HTERT RPE-1 (cell line): ENCODE results near the gene BBC3.
"Not testable (repeated sequence)": the region's sequence is repeated elsewhere in the genome, so short reads cannot be mapped to it uniquely, and the experiment has no call there.

Experiments used
- in situ Hi-C: fragments of 300-500 bp; cut with MboI; formaldehyde crosslinking; loops from 4 replicates; pipeline ENCODE4 v1.14.3; 2020; ENCODE audit warnings: low sequenced_read_pairs

The BBC3 gene

DNA sequence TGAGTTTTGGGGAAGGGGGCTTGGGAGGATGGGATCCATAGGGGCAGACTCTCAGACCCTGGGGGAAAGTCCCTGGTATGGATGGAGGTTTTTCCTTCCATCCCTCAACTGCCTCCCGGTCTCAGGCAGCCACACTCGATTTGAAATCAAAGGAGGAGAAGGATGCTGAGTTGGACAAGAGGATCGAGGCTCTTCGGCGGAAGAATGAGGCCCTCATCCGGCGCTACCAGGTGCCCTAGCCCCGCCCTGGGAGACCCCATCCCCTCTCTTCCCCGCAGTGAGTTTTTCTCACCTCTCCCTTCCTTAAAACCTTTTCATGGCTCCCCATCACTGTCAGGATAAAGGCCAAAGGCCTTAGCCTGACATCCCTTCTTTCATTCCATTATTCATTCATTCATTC is 27.4 kb upstream of the BBC3 start:
- in situ Hi-C loops: no loop called here

DNA sequence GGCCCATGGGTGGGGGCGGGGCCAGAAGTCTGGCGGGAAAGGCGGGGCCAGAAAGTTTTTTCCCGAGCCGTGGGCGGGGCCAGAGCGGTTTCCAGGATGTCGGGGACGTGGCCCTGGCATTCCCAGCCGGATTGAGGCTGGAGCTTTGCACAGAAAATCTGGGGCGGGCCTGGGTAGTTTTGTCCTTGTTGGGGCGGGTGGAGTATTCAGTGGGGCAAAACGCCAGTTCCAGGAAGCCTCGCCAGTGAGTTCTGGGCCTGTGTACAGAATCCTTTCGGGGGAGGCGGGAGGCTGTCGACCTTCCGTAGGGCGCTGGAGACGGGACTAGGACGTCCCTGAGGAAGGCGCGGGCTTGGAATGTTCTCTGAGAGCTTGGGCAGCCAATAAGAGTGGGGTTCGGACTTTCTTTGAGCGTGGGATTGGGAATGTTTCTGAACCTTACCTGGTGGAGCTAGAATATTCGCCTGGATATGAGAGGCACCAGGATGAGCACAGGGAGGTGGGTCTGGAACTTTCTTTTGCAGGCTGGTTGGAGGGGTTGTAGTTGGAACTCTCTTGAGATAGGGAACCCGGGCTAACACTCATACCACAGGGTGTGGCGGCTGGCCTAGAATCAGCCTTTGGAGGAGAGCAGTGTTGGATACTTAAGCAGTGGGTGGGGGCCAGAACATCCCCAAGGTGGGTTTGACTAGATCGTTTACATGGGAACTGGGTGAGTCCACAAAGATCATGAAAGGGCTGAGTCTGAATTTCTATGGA is 26.6 kb upstream of the BBC3 start:
- in situ Hi-C loops: no loop called here

GRCh38 chr19:47256693-47257410 is 25.9 kb upstream of the BBC3 start:
- in situ Hi-C loops: no loop called here

GRCh38 chr19:47255879-47256692 is 25.1 kb upstream of the BBC3 start, which contains the start of gene CCDC9:
CCDC9 (plus strand) TSS chr19:47256525; CDS start chr19:47258401, 1,876 bp downstream.
- in situ Hi-C loops: no loop called here

- in situ Hi-C loops: no loop called here
Observed at GRCh38 chr19:47253970-47254369, 23.0 kb upstream of the BBC3 start.

GRCh38 chr19:47253467-47253881 is 22.5 kb upstream of the BBC3 start:
- in situ Hi-C loops: no loop called here

- in situ Hi-C loops: not testable (repeated sequence)
Observed at GRCh38 chr19:47253016-47253415, 22.0 kb upstream of the BBC3 start.

- in situ Hi-C loops: no loop called here
Observed at GRCh38 chr19:47247308-47247990, 16.4 kb upstream of the BBC3 start.

DNA sequence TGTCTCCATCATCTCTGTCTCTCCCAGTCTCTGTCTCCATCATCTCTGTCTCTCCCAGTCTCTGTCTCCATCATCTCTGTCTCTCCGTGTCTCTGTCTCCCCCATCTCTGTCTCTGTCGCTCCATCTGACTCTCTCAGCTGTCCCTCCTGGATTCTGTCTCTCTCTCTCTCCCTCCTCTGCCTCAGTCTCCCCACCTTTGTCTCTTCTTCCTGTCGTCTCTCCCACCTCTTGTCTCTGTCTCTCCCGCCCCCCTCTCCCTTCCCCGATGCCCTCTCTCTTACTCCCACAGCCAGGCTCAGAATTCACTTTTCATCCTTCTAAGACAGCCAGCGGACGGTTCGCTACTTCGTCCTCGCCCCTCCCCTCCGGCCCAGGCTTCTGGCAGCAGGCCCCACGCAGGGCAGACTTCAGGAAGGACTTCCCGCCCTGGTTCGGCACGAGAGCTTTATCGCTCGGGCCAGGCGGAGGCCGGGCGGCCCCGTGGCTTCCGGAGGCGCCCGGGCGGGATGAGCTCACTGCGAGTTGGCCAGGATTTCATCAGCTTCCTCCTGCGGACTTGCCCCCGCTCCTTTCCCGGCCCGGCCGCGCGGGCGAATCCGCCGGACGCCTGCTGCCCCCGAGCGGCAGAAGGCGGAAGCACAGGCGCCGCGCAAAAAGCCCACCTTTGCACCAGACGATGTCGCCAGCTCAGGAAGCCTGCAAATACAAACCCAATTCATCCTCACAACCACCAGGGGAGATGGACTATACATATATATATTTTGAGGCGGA is 13.0 kb upstream of the BBC3 start:
- in situ Hi-C loops: no loop called here

DNA sequence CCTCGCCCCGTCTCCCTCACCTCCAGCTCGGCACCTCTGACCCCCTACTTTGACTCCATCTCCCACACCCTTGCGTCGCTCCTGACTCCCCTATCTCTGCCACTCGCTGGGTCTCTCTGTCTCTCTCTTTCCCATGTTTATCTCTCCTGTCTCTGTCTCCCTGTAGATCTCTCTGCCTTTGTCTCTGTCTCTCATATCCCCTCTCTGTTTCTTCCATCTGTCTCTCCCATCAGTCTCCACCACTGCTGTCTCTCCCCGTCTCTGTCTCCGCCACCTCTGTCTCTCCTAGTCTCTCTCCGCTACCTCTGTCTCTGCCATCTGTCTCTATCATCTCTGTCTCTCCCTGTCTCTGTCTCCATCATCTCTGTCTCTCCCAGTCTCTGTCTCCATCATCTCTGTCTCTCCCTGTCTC is 12.4 kb upstream of the BBC3 start:
- in situ Hi-C loops: no loop called here

GRCh38 chr19:47241919-47242577 is 11.0 kb upstream of the BBC3 start:
- in situ Hi-C loops: no loop called here

DNA sequence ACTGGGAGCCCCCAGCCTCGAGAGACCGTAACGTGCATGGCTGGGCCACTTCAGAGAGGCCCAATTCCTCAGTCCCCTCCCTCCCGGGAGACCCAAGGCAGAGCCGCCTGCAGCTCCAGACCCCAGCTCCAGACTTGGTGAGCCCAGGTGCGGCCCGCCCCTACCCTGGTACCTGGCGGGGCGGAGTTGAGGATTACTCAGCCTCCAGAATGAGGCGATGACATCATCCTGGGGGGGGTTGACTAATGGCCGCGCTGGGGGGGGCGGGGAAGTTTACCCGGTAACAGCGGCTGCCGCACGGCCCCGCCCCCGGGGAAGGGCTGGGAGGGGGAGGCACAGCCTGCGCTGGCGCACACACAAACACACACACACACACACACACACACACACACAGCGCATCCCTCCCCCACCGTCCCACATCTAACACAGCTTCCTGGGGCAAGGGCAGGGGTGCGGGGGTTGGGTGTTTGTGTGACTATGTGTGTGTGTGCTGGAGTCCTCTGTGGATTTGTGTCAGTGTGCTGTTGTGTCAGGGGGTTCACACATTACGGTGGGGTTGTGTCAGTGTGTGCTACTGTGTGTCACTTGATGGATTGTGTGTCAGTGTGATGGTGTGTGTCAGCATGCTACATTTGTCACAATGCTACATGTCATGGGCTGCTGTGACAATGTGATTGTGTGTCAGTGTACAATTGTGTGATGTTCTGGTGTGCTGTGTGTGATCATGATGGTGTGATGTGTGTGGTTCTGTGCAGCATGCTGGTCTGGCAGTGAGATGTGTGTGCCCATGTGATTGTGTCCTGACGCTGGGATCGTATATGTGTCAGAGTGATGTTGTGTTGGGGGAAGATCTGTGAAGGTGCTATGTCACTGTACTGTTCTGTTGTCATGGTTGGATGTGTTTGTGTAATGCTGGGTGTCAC is 10.3 kb upstream of the BBC3 start:
- in situ Hi-C loops: no loop called here

GRCh38 chr19:47240556-47240955 is 9.6 kb upstream of the BBC3 start:
- in situ Hi-C loops: no loop called here

GRCh38 chr19:47239610-47240296 is 8.8 kb upstream of the BBC3 start:
- in situ Hi-C loops: no loop called here

DNA sequence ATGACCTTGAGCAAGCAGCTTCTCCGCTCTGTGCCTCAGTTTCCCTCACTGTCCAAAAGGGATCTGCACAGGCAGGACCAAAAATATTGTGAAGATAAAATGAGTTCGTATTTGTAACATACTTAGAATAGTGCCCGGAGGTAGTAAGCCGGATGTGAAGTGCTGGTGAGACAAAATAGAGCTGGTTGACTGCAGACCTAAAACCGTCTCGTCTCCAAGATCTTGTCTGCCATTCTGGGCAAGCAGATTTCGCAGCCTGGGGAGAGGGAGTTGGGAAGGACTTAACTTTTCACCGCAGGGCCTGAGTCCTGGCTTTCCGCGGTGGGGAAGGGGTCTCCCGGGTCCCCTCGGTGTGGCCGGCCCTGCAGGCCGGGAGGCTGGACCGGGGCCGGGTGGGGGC is 8.2 kb upstream of the BBC3 start:
- in situ Hi-C loops: no loop called here

DNA sequence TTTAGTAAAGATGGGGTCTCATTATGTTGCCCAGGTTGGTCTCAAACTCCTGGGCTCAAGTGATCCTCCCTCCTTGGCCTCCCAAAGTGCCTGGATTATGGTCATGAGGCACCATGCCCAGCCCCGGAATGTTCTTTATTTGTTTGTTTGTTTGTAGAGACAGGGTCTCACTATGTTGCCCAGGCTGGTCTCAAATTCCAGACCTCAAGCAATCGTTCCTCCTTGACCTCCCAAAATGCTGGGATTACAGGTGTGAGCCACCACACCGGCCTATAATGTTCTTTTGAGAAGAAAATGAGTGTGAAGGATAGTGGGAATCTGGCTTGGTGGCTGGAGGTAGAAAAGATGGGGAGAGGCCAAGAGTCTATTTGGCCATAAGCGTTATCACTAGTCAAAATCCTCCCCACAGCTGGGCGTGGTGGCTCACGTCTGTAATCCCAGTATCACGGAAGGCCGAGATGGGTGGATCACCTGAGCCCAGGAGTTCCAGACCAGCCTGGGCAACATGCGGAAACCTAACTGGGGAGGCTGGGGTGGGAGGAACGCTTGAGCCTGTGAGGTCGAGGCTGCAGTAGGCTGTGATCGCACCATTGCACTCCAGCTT is 5.2 kb upstream of the BBC3 start:
- in situ Hi-C loops: no loop called here

GRCh38 chr19:47232422-47233211 is 1.6 kb upstream of the BBC3 start:
- in situ Hi-C loops: no loop called here
